ENCODE measurements around the gene LIM2.

Gene LIM2

GRCh38 chr19:51372649-51373504 is 14.9 kb downstream of the LIM2 start, which contains the start of gene NKG7:
Gene NKG7, minus strand, starts transcription at chr19:51372654. Its CDS starts 119 bp downstream, at chr19:51372535.
- no peak for TF ChIP-seq CTCF (IDR thresholded peaks at IDR 0.05; ENCODE audit: control extremely low read depth, extremely low read depth, low read depth, missing control alignments)
- ChIA-PET POLR2A (no interaction called here), CTCF (interaction anchor here (0.8 to 3.4 kb wide), 5 partner anchors 8 to 100 kb away, joined by 3 to 9 read pairs (median 7); no protein-coding TSS in a partner anchor)
- peak; percentile 66 for DNase-seq (ENCODE audit: extremely low spot score)

- CTCF ChIA-PET: interaction anchor here (1.9 to 3.4 kb wide), 4 partner anchors 9 to 101 kb away, joined by 7 to 9 read pairs (median 7); no protein-coding TSS in a partner anchor
- POLR2A ChIA-PET: no interaction called here
These were observed 15.6 kb downstream of the LIM2 start for GRCh38 chr19:51372021-51372648.

GRCh38 chr19:51371186-51371690 is 16.5 kb downstream of the LIM2 start:
- ChIA-PET CTCF (interaction anchor here (1.1 to 3.4 kb wide), 5 partner anchors 10 to 102 kb away, joined by 3 to 9 read pairs (median 7); no protein-coding TSS in a partner anchor), POLR2A (no interaction called here)
- DNase-seq (ENCODE audit: extremely low spot score): no peak
- no peak for TF ChIP-seq CTCF (IDR thresholded peaks at IDR 0.05; ENCODE audit: control extremely low read depth, extremely low read depth, low read depth, missing control alignments)

More at GRCh38 chr19:51372021-51372648, 15.6 kb downstream of the LIM2 start:
- DNase-seq (ENCODE audit: extremely low spot score): no peak
- no peak for TF ChIP-seq CTCF (IDR thresholded peaks at IDR 0.05; ENCODE audit: control extremely low read depth, extremely low read depth, low read depth, missing control alignments)

GRCh38 chr19:51370230-51370629 is 17.5 kb downstream of the LIM2 start:
- ChIA-PET POLR2A (no interaction called here), CTCF (interaction anchor here (1.1 to 3.4 kb wide), 4 partner anchors 9 to 51 kb away, joined by 3 to 9 read pairs (median 5); no protein-coding TSS in a partner anchor)
- DNase-seq (ENCODE audit: extremely low spot score): no peak
- no peak for TF ChIP-seq CTCF (IDR thresholded peaks at IDR 0.05; ENCODE audit: control extremely low read depth, extremely low read depth, low read depth, missing control alignments)

GRCh38 chr19:51368366-51369282 is 19.1 kb downstream of the LIM2 start, which contains the start of gene CLDND2:
Gene CLDND2, minus strand, starts transcription at chr19:51369003. Its CDS starts 426 bp downstream, at chr19:51368577.
- DNase-seq (ENCODE audit: extremely low spot score): no peak
- CTCF ChIA-PET: interaction anchor here (1.0 to 1.9 kb wide), 9 partner anchors 9 to 68 kb away, joined by 3 to 8 read pairs (median 6); partner anchors contain the start of gene SIGLEC10
- TF ChIP-seq CTCF (IDR thresholded peaks at IDR 0.05; ENCODE audit: control extremely low read depth, extremely low read depth, low read depth, missing control alignments): no peak
- POLR2A ChIA-PET: interaction anchor here (1.1 to 1.9 kb wide), 3 partner anchors 27 to 49 kb away, joined by 7 to 11 read pairs (median 10); partner anchors contain the start of gene SIGLEC10

Data from GM10248 (cell line).